NCI-H128 (cell line): Measurements from ENCODE around the gene FBXO41.
A peak's percentile ranks its signal among the peaks of the same experiment; 100 is the strongest.

ENCODE experiments used
- DNase-seq: peaks from one replicate; lab custom pipeline; 2025; ENCODE audit not compliant: unreplicated experiment; lab: John Stamatoyannopoulos, UW

The FBXO41 gene, protein sequence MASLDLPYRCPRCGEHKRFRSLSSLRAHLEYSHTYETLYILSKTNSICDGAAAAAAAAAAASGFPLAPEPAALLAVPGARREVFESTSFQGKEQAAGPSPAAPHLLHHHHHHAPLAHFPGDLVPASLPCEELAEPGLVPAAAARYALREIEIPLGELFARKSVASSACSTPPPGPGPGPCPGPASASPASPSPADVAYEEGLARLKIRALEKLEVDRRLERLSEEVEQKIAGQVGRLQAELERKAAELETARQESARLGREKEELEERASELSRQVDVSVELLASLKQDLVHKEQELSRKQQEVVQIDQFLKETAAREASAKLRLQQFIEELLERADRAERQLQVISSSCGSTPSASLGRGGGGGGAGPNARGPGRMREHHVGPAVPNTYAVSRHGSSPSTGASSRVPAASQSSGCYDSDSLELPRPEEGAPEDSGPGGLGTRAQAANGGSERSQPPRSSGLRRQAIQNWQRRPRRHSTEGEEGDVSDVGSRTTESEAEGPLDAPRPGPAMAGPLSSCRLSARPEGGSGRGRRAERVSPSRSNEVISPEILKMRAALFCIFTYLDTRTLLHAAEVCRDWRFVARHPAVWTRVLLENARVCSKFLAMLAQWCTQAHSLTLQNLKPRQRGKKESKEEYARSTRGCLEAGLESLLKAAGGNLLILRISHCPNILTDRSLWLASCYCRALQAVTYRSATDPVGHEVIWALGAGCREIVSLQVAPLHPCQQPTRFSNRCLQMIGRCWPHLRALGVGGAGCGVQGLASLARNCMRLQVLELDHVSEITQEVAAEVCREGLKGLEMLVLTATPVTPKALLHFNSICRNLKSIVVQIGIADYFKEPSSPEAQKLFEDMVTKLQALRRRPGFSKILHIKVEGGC

DNA sequence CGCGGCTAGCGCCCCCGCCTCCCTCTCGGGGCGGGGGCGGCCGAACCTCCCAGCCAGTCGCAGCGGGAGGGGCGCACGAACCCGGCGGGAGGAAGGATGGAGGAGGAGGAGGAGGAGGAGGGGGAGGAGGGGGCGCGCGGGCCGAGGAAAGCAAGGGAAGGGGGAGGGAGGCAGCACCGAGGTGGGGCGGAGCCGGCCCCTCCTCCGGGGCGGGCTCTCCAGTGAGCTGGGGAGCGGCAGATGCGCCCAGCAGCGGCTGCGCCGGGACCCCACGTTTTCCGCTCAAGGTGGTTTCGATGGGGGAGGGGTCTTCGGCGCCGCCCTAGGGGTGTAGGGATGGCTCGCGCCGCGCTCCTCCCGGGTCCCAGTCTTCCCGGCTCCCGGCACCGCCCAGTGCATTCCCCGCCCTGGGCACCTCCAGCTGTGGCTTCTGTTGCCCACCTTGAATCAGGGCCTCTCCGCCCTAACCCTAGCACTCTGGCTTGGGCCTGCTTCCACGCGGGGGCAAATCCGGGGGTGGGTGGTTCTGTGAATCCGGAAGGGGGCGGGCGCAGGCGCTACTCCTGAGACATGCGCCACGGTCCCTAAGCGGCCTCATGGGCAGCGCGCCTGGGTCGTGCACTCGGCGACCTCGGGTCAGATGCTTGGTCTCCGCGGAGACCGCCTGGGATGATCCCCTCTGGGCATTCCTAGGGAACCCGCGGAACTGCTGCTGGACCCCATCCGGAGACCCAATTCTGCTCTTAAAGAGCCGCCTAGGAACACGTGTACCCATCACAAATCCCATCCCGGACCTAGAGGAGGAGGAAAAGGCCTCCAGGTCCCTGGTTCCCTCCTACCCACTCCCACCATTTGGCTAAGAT is at the start of gene FBXO41:
FBXO41 (minus strand) TSS at position 183 of the 863 bp plus-strand sequence. CDS start 14,848 bp downstream, outside the sequence.
- no peak for DNase-seq

DNA sequence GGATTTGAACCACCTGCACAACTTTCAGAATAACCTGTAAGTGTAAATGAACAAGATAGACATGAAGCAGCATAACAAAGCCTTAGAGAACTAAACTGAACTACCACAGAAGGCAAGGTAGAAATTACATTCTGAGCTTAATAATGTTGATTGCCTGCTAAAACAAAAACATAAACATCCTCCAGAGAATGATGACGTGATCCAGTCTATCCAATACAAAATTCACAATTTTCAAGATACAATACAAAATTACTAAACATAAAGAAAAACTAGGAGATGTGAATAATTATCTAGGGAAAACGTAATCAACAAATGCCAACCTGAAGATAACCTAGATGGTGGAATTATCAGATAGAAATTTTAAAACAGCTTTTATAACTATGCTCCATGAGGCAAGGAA is 49.8 kb upstream of the FBXO41 start:
- DNase-seq, result no peak

DNA sequence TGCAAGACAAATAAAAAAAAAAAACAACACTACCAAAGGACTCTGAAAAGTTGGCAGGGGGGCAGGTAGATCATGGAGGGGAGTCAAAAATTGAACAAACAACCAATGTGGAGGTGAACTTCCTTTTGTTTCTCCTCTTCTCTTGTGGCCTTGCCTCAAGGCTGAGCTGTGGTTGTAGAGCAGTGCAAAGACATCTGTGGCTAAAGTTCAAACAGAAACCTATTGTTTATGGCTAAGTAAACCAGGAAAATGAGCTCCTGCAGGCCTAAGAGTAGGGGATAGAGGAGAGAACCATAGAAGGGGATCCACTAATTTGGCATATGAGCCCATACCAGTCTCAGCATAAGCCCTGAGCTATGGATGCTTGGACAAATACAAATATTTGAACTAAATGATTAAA is 49.3 kb upstream of the FBXO41 start:
- DNase-seq, result no peak

DNA sequence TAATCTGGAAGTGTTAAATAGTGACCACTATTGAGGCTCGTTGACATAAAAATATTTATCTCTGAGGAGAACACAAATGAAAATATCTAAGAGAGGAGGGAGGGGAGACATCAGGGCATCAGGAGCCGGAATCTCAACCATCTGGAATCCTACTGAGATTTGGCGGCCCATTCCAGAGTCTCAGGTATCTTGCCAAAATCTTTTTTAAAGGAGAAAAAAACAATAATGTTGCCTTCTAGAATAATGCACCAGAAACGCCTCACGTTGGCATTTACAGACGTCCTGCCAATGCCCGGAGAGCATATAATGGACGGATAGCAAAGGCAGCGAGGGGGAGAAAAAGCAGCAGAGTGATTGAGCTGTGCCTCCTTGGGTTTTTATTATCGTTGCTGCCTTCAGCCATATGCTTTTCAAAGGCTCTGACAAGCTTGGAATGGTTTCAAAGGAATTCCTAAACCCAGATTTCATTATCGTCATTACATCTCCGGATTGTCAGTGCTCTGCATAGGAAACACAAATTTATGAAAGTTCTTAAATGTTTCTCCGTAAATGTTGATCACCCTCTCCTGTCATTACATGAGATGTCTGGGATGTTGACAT is 39.9 kb upstream of the FBXO41 start:
- no peak for DNase-seq

DNA sequence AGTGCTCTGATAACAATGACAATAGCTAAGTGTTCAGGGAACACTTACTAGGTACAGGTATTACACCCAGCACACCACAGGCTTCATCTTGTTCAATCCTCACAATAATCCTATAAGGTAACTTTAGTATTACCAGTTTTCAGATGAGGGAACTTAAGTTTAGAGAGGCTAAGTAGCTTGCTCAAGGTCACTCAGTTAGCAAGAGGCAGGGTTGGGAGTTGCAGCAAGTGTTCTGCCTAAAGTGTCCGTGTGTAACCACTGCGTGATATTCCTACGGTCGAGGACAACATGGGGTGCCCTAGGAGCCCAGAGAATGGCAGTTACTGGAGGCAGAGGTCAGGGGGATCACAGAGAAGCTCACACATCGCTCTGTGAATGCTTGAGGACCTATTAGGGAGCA is 39.3 kb upstream of the FBXO41 start:
- DNase-seq, result no peak

DNA sequence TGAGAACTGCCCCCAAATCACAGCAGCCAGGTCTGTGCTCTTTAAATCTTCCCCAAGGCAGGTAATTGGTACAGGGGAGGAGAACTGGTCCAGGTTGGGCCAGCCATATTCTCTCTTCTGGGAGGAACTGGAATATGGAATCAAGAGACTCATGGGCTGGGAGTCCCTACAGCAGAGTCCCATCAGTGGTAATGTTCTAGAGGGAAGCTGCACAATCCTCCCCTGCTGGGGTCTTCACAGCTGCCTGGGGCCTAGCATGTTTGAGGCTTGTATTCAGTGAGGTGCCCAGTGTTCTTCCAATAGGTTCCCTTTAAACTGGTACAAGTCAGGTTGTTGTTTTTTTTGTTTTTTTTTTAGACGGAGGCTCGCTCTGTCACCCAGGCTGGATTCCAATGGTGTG is 30.2 kb upstream of the FBXO41 start:
- no peak for DNase-seq

DNA sequence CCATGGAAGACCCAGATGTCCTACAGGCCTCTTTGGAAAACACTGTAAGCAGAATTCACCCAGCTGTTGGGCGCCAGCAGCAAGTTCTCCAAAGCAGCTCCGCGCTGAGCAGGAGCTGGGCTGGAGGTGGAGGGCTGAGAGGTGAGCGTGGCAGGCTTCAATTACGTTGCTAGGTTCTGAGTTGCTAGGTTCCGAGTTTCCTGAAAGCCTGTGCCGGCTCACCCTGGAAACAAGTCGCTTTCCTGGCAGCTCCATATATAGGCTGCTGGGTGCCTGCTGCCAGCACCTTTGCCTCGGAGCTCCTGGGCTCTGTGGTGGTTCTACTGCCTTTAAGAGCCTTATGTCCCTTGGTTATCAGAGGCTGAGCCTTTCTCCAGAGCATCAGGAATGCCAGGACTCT is 23.4 kb upstream of the FBXO41 start:
- DNase-seq, result no peak

DNA sequence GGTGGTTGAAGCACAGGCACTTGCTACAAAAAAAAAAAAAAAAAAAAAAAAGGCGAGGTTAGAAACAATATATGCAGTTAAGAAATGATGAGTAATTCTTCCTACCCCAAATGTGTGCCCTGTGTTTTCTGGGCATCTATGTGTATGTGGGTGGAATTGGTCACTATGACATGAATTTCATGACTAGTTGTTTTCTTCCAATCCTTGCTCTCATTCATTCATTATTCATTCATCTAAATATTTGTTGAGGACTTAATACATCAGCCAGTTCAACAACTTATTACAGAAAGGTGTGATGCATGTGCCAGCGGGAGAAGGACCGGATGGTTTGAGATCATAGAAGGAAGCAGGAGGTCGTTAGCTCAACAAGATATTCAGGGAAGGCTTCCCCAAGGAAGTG is 17.4 kb upstream of the FBXO41 start:
- no peak for DNase-seq

DNA sequence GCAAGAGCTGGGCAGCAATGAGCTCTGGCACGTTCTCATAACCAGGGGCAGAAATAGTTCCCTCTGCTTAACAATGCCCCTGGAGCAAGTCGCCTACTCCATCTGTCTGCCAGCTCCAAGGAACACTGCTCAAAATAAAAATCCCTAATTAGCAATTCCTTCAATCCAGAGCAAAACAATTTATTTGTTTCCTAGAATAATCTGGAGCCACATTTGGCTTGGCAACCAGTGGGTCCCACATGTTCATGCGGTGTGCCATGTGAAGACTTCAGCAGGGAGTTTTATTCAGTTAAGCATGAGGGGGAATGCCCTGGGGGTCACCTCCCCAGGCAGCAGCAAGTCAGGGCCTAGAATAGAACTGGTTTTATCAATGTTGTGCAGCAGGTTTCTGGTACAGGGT is 16.6 kb upstream of the FBXO41 start:
- DNase-seq, result no peak

DNA sequence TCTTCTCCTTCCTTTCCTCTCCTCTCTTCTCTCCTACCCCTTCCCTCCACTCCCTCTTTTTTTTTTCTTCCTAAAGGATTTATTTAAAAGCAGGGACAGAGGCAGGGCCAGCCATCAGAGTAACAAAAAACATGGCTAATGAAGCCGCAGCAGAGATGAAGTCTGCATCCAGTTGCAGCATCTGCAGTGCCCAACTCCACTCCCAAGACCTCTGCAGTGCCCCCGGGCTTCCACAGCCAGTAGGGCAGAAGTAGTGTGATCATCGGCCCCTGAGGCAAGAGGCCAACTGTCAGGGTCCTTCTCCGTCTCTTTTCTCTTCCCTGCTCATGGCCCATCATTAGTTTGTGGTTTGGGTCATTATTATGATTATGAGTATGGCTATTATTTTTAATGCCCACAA is 13.3 kb upstream of the FBXO41 start:
- no peak for DNase-seq

DNA sequence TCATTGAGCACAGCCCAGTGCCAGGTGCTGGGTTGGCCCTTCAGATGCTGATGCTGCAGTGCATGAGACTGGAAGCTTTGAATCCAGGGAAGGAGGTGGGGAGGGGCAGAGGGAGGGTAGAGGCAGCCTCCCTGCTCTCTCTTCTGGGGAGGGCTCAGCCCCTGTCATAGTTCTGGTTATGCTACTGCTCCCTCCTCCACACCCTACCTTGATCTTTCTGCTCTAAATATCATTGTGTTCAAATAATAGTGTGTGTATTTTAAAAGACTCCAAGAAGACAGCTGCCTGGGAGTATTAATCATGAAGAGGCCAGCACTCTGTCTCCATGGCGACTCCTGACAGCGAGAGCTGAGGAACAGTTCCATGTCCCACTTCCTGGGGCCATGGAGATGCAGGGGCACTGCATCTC is 12.9 kb upstream of the FBXO41 start:
- DNase-seq, result no peak

DNA sequence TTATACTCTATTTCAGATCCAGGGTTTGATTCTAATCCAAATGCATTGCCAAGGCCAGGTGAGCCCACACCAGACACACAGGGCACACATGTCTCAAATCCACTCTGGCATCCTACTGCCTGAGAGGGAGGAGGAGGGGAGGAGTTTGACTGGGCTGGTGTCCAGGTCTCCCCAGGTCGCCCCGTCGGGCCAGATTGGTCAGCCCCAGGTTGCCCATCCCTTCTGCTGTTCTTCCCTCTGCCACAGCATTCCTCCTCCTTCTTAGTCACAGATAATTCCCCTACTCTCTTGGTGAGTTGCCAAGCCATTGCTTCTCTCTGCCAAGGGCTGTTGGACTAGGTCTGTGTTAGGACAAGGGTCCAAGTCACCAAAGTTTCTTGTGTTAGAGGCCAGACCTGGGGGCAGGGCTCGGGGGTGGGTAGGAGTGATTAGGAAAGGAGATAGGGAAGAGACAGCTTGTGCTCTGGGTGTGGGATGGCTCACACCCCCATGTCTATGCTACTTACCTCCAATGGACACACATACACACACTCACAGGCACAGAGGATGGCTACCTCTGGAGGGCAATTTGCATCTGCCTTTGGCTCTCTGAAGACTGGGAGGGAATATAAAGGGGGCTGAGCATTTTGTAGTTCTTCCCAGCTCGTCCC is 11.6 kb upstream of the FBXO41 start:
- no peak for DNase-seq

DNA sequence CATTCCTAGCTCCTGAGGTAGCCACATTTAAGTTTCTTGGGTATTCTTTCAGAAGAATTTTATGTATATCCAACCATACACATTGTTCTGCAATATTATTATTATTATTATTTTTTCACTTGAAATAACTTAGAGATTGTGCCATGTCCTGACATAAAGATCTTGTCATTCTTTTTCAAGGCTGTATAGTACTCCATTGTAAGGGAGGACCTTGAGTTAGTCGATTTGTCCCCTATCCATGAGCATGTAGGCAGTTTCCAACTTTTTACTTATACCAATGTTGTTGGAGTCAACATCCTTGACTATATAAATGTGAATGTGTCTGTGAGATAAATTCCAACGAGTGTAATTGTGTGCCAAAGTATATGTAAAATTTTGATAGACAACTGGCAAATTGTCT is 10.0 kb upstream of the FBXO41 start:
- no peak for DNase-seq

DNA sequence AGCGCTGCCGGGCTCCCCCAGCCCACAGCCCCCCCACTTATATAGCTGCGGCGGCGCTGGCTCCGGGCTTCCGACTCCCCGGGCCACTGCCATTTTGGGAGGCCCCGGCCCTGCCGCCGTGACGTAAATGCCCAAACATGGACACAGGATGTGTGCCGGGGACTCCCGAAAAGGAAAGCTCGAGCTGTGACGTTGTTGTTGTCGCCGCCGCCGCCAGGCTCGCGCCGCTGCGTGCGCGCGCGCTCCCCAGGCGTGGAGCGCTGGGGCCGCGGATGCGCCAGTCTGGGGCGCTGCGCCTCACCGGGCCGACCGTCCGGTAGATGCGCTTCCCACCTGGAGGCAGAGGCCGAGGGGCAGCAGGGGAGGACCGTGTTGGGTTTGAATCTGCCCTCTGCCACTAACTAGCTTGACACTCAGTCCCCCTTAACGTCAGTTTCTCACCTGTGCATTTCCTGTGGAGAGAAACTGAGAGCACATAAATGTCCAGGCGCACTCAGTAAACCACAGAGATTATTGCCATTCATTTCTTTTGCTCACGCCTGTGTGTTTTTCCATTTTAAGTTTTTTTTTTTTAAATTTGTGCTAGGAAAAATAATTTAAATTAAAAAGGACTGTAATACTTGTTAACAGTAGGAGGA is 9.4 kb upstream of the FBXO41 start, which contains the start of gene EGR4:
EGR4 (minus strand) TSS at position 15 of the 638 bp plus-strand sequence. CDS start 231 bp downstream, outside the sequence.
- peak; percentile 55 for DNase-seq

DNA sequence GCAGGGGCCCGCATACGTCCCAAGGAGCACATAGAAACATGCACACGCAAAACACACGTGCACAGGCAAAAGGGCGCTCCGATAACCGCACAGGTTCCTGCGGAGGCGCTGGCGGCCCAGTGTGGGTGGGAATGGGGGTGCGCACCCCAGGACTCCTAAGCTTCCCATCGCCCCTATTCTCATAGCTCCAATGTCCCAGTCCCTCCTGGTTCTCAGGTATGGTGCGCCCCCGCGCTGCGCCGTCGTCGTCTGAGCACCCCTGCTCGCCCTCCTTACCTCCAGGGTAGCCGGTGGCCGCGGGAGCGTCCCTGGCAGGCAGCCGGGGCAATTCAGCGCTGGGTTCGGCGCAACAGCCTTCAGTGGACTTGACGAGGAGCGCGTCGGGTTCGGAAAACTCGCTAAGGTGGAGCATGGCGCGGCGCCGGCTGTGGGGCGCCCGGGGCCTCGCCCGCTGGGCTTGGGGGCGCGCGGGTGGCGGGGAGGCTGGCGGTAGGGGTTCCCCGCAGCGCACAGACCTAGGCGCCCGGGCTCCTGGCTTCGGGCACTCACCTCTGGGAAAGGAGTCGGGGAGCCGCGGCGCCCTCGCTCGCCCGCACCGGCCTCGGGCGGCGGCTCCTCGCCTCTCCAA is 8.7 kb upstream of the FBXO41 start:
- DNase-seq, result no peak

DNA sequence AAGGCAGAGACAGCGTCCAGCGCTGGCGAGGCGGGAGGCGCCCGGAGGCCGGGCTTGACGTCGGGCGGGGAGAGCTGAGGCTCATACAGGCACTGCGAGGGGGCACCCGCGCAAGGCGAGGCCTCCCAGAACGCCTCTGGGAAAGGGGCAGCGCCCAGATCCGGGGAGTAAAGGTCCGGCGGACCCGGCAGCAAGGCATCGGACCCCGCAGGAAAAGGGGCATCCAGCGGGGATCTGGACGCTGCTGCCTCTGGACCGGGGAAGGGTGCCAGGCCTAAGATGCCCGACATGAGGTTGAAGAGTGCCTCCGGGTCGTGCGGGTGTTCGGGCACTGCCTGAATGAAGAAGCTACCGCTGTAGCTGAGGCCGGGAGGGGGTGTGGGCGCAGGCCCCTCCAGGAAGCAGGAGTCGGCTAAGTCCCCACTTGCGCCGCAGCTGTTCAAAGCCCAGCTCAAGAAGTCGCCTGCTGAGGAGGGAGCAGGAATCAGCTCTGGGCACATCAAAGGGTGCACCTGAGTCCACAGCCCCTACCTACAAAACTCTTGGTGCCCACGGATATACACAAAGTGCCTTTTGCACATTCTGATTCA is 8.1 kb upstream of the FBXO41 start:
- DNase-seq, result no peak

DNA sequence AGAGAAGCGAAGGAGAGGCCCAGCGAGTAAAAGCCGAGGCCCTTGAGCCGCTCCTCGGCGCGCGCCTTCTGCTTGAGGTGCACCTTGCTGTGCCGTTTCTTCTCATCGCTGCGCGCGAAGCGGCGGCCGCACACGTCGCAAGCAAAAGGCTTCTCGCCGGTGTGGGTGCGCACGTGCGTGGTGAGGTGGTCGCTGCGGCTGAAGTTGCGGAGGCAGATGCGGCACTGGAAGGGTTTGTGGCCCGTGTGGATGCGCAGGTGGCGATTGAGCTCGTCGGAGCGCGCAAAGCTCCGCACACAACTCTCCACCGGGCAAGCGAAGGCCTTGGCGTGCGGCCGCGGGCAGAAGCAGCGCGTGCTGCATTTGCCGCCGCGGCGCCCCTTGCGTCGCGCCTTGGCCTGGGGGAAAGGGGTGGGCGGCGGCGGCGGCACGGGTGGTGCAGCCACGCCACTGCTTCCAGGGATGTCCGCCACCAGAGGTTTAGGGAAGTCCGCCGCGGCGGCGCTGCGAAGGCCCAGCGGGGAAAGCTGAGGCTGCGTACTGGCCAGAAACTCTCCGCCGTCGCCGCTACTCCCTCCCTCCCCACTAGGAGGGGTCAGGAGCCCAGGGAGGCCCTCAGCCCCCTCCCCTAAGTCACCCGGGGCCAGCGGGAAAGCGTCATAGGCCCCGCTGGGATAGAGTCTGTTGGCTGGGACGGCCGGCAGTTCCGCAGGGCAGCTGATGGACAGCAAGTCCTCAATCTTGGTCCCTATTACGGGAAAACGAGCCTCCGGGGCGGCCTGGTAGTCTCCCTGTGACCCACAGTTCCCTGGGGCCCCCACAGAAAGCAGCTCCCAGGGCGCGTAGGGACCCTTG is 7.4 kb upstream of the FBXO41 start:
- DNase-seq, result no peak

DNA sequence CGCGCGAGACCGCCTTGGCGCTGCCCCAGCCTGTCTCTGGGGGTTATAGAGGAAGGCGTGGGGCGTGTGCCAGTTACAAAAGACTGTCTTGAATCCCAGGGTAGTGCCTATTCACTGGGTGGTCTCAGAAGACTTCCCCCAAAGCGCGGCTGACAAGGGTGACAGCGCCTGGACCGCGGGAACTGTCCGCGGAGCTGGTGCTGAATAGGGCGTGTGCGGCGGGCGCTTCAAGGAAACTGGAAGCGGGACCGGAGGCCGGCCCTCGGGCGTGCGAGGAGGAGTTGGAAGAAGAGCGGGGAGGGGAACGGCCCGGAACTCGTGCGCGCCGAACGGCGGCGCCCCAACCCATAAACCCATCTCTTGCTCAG is 6.8 kb upstream of the FBXO41 start:
- DNase-seq, result no peak
